ENCODE measurements around the gene HOXA3.
A peak's percentile ranks its signal among the peaks of the same experiment; 100 is the strongest.

The HOXA3 gene

DNA sequence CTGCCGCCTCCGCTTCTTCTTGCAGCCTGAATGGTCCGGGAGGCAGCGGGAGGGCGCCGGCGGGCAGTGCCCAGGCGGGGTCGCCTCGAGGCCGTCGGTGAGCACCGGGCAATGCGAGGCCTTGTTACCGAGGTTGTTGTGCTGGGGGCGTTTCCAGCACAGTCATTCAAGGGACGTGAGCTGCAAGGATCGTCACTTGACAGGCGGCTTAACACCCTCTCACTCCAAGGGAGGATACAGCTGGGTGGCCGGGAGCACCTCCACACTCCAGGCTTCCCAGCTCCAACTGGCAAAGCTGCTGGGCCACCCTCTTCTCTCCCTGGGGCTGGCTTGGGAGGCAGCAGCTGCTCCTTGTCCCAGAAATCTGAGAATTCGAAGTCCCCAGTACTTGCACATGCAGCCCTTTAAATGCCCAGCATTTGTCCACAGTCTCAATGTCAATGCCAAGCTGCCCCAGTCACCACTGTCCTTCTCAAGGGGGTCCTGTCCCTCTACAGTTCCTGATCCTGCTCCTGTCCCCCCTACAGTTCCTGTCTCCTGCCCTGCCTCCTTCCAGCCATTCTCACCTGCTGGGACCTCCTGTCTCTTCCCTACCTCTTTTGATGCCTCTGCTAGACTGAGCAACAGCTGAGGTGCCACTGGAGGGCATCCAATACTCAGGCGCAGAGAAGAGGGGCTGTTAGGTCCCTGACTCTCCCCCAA is 37.1 kb upstream of the HOXA3 start:
- DNase-seq: no peak

- no peak for DNase-seq
Measured at GRCh38 chr7:27188386-27189294, 36.3 kb upstream of the HOXA3 start.

DNA sequence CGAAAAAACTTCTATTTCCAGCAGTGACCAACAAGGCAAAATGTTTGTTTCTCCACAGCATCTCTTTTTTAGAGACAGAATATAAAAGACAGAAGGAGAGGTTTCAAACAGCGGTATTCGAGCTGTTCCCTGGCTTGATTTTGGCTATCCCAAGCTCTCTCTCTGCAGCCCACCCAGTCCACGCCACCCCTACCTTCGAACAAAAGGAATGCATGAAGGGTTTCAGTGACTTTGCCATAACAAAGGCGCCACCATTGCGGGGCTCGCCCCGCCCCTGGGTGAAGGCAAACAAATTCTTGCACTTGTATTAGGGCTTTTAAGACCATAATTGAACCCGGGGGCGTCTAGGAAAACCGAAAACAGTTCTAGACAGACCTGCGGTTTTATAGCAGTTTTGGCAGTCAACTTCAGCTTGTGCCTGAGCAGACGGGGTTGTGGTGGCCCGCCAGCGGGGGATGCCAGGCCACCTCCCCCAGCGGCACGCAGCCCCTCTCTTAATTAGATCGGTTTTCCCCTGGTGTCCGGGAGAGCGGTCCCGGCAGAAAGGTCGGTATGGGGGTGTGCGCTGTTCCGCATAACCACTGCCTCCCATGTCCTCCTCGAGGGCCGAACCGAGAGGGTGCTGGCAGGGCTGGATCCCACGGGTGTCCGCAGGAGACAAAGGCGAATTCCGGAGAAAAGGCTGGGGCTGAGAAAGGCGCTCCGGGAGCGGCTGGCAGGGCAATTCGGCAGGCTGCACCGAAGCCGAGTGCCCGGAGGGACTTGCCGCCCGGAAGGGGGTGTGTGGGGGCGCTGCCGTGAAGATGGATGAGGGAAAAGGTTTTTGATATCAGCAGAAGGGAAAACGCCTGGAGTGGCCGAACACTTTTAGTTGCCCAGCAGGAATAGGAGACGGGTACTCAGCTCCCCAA is 35.3 kb upstream of the HOXA3 start:
- no peak for DNase-seq

DNA sequence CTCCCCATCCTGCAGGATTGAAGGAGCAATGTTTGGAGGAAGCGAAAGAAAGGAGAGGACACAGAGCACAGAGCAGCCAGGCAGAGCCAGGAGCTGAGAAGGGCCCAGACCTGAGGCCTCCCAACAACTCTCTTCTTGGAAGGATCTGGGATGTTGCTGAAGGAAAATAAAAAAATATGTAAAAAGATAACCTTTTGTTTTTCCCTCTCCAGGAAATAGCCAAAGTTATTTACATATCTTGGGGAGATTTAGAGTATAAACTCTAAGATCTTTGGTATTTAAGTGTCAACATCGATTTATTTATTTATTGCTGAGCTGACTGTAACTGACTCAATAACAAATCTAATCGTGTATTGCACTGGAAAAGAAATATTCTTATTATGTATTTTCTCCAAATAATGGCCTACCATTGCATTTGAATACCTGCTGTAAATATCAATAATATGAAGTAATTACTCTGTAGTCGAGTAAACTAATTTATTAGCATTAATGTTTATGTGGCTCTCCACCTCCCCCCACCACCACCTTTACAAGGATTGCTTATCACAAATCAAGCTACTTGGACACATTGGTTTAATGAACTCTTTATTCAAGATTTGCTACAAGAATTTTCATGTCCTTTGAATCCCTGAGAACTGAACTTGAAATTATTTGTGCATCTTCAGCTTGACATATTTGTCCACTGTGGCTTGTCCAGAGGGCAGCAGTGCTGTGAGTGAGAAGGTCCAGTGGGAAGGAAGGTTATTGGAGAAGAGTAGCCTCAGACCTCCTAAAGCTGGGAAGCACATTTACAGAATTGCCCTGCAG is 34.5 kb upstream of the HOXA3 start:
- no peak for DNase-seq

DNA sequence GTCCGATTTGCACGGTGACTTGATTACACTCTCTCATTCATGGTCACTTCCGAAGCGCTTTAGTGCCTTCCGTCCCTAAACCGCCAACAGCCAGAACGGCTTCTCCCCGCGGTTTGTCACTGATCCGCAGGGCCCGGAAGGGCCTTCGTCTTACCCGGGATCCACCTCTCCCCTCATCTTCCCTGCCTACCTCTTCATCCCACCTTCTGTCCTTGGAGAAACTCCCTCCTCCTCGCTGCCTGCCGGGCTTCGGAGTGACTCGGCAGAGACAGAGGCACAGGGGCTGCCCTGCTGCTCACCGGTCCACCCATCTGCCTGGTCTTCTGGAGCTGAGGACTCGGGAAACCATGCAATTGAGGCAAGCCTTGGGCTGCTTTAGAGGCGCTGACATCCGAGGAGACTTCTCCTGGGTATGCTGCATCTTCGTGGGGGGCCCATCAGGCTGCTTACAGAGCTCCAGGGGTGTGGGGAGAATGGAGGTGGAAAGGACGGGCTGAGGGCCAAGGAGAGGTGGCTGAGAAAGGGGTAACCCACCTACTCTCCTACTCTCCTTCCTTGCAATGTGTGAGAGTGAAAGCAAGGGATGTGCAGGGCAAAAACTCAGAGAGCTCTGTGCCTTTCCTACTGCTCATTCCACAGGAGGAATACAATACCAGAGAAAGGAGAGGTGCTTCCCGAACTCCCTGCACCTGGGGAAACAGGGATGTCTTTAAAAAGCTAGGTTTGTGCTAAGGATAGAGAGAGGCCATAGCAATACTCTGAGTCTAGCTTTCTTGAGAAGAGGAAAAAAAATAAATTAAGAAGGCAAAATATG is 33.7 kb upstream of the HOXA3 start:
- no peak for DNase-seq

GRCh38 chr7:27185013-27185853 is 32.9 kb upstream of the HOXA3 start, which contains the start of gene HOXA11:
TSS of gene HOXA11 (minus strand) at chr7:27185232. CDS start at chr7:27185144, 88 bp downstream.
- DNase-seq: no peak

DNA sequence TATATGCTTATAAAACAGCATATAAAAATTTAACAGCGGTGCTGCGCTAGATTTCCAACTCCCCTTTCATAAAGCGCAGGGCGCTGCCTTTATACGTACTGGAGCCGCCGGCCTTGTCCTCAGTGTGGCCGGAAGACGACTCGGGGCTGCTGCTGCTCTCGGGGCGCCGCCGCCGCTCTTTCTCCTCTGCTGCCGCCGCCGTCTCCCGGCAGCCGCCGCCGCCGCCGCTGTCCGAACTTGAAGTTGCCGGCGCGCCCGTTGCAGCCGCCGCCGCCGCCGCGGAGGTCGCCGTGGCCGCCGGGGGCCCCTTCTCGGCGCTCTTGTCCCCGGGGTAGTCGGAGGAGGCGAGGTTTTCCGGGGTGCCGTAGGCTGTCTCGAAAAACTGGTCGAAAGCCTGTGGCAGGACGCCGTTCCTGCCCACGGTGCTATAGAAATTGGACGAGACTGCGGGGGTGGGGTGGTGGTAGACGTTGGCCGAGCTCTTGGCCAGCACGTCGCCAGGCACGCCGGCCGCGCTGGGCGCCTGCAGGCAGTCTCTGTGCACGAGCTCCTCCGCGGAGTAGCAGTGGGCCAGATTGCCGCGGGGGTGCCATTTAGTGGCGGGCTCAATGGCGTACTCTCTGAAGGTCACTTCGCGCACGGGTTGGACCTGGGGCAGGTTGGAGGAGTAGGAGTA is 32.1 kb upstream of the HOXA3 start:
- DNase-seq: no peak

DNA sequence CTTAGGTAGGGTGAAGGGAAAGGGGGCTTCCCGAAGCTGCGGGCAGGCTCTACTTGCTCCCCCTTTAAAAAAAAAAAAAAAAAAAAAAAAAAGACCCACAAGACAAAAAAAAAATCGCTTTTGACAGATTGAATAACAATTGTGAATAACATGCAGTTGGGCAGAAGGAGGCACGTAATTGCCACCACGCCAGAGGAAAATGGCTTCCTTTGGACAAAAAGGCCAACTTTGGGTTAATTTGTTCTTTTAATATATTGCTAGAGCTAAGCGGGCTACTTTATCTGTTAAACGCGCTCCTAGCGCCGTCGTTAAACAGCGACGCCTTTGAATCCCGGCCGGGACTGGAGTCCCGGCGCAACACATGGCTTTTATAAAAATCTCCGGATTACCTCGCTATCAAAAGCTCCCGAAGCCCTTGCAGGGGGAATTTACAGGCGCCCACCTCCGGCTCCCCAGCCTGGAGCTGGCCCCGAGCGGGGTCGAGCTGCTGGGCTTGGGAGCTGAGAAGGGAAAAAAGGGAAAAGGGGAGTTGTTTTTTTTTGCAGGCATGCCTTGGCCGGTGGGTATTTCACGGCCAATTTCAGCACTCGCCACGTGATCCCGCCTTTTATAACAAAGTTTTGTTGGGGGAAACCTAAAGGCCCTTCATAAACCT is 31.4 kb upstream of the HOXA3 start:
- no peak for DNase-seq

- peak; percentile 23 for DNase-seq
Measured at GRCh38 chr7:27182861-27183681, 30.7 kb upstream of the HOXA3 start.

DNA sequence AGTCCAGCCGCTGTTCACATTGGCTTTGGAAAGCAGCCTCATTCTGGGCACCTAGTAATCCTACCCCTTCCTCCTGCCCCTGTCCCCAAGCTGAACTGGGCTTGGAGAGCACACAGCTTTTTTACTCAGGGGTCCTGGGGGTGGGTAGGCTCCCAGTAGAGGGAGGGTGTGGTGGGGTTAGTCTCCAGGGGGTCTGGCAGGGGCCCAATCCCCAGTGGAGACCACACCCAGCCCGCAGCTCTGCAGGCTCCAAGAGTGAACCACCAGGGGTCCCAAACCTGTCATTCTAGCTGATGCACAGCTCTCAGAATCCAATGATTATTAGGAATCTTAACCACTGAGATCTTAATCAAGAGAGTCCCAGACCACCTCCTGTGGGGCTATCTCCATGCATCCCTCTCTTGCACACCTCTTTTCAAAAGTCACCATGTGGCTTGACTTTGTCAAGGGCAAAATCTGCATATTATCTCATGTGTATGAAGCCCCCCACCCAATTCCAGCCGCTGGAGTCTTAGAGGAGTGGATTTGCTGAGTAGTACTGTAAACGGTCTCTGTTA is 30.0 kb upstream of the HOXA3 start:
- DNase-seq: no peak

DNA sequence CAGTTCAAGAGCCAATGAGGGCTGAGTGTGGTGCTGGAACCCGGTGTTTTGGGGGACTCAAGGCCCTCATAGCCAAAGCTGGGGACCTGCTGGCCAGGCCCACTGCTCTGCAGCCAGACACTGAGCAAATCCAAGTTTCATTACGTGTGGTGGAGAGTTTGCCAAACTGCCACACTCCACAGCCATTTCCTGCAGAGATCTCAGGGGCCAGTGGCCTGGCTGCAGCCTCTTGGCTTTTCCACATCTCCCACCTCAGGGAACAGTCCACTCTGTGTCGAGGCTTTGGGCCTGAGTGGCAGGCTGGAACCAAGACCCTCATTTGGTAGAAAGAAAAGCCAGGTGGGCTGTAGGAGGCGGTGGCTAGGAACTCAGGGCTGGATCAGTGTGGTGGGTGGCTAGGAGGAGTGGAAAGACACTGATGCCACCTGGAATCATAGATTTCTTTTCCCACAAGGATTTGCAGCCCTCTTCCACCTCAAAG is 29.5 kb upstream of the HOXA3 start:
- DNase-seq: no peak

DNA sequence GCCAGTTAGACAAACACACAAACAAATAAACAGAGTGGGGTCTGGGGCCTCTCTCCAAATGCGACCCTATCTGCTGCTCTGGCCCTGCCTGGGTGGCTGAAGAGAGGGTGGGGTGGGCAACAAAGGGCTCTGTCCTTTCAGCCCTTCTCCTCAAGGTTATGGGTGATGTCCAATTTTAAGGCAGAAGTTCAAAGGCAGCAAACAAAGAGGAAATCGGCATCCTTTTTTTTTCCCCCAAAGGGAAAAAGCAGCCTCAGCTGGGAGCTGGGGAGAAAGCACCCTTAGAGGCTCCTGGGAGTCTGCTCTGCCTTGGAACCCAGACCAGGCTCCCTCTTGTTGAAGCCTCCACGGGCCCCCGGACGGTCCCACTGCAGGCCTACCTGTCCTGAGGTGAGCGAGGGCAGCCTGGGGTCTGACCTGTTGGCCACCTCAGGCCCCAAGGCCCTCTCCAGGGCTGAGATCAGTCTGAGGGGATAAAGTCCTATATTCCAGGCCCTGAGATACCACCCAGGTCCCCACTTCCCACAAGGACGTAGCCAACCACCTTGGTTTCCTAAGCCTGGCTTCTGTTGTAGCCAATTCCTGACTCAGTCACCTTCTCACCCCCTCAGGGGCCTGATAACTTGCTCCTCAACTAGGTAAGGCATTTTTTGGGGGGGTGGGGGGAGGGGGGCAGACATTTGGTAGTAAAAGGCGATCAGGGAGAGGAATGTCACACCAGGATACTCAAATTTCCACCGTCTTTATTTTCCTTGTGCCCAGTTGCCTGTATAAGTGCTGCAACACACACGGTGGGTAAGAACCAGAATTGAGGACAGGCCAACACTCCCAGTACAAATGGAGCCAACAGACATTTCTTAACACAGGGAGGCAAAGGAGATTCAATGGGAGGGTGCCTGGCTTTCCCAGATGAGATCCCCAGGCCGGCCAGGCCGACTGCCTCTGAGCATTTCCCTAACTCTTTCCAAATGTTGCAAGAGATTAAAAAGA is 28.3 kb upstream of the HOXA3 start:
- DNase-seq: no peak

DNA sequence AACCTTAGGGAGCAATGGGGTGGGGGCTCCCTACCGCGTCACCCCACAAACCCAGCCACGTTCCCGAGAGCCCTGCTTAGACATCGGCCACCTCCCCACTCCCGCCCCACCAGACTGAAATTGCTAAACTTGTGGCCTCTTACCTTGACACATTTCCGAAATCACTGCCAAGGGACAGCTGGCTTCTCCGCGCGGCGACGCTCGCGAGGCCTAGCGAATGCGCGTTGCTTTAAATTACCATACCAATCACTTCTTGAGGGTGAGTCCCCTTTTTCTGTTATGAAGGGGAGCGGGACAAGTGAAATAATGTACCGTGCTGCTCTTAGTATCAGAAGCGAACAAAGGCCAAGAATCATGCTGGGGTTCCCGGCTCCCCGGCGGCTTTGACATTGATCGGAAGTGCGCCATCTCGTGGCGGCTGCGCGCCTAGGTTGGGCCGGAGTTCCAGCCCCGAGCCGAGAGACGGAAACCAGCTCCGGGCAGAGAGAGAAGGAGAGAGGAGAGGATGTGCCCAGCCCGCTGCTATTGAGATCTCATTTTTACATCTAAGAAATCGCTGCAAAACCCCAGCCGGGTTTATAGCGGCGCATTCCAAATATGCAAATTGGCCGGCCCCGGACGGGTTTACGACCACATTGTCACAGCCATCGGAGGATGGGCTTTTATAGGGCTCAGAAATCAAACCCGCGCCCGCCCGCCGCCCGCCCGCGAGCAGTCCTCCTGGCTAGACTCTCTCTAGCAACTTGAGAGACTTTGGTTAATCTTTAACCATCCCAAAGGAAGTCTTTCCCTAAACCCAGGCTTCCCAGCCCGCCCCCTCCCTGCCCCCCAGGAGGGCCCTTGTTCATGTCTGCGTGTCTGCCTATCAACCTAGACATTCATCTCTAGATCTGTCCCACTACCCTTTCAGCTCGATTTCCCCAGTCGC is 27.4 kb upstream of the HOXA3 start:
- no peak for DNase-seq

DNA sequence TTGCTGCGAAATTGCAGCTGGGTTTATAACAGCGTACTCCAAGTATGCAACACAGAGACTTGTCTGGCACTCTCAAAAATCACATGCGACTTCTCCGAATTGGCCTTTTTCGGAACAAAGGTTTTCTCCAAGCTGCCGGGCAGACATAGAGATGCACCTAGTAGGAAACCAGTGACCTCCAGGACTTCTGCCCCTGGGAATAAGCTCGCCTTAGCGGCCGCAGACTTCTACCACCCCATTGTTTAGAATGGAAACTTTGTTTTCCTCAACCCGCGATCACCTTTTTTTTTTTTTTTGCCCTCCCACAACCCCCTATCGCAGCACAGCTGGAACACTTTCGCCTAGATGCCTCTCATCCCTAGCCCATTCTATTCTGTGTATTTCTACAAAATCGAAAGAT is 26.6 kb upstream of the HOXA3 start:
- no peak for DNase-seq

DNA sequence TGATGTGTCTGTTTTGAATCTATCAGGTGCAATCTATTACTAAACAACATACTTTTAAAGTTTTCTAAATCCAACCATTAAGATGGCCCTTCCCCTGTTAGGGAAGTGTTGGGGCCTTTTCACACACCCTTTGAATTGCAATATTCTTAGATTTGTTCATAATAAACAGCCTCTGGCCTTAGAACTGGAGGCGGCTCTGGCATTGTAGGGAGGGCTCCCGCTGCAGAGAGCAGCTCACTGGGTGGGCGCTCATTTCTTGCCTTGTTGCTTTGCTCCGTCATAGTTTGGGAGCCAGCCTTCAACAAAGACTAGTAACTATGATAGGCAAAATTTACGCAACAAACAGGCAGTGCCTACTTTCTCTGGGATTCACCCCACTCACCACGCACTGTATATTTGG is 26.0 kb upstream of the HOXA3 start:
- DNase-seq: no peak

Data from NCI-H524 treated with DMSO at 0.1 percent for 48 hours (cell line).